CD14-positive monocyte (primary cell): ENCODE results near the gene CTBP2. TPM values are rescaled to one million over a fixed set of nuclear protein-coding genes. Genes with fewer than 3 reads are reported as not detected.

ENCODE experiments used
- DNase-seq, 3 donors: peaks; one replicate each; pipeline ENCODE4 v3.0.0-alpha.2; 2011 to 2022
- H2AFZ ChIP-seq: 2 replicates; pipeline ENCODE4 v1.6.0; 2012; ENCODE audit warnings: mild to moderate bottlenecking, low read depth, low read length, inconsistent platforms; ENCODE audit not compliant: insufficient read depth, poor library complexity, severe bottlenecking
- H3K27ac ChIP-seq, 2 donors: 1 replicate in 1 of 2; 2 replicates in 1 of 2; pipeline ENCODE4 v1.5.1; 2012 to 2013; ENCODE audit warnings: low read length in 2 of 2, control low read depth in 1 of 2, inconsistent platforms in 1 of 2, low read depth in 1 of 2, mild to moderate bottlenecking in 1 of 2
- H3K27me3 ChIP-seq, 2 donors: one replicate each; pipeline versions ENCODE4 v1.6.0 to v1.6.1; 2011 to 2013; ENCODE audit warnings: low read length in 2 of 2; ENCODE audit not compliant: control insufficient read depth in 2 of 2, insufficient read depth in 2 of 2
- H3K36me3 ChIP-seq, 2 donors: replicated peaks in 1 of 2; 1 replicate in 1 of 2; 2 replicates in 1 of 2; pipeline versions ENCODE4 v1.5.1 to v1.6.1; 2012 to 2013; ENCODE audit warnings: low read length in 2 of 2, control low read depth in 1 of 2, inconsistent platforms in 1 of 2, mild to moderate bottlenecking in 1 of 2; ENCODE audit not compliant: insufficient read depth in 2 of 2, control insufficient read depth in 1 of 2
- H3K4me1 ChIP-seq, 2 donors: 1 replicate in 1 of 2; 2 replicates in 1 of 2; pipeline versions ENCODE4 v1.5.1 to v1.6.1; 2012 to 2013; ENCODE audit warnings: low read length in 2 of 2, control low read depth in 1 of 2, inconsistent platforms in 1 of 2, mild to moderate bottlenecking in 1 of 2, moderate library complexity in 1 of 2; ENCODE audit not compliant: insufficient read depth in 2 of 2, control insufficient read depth in 1 of 2
- H3K4me2 ChIP-seq: replicated peaks from 2 replicates; pipeline ENCODE3; 2012; ENCODE audit warnings: low read length, moderate library complexity, mild to moderate bottlenecking; ENCODE audit not compliant: poor library complexity, severe bottlenecking; ENCODE audit errors: extremely low read depth
- H3K4me3 ChIP-seq, 3 experiments: fragments of 200-600 bp in 1 of 3; sonication (generic) in 1 of 3; replicated peaks in 1 of 3; 1 replicate in 2 of 3; 2 replicates in 1 of 3; pipeline ENCODE4 v1.5.1; 2011 to 2013; ENCODE audit warnings: low read length in 3 of 3, mild to moderate bottlenecking in 3 of 3, control low read depth in 2 of 3, low read depth in 2 of 3, inconsistent platforms in 1 of 3, moderate library complexity in 1 of 3
- H3K79me2 ChIP-seq: 2 replicates; pipeline ENCODE4 v1.6.0; 2012; ENCODE audit warnings: mild to moderate bottlenecking, control low read depth, inconsistent platforms, low read length, moderate library complexity; ENCODE audit not compliant: insufficient read depth
- H3K9ac ChIP-seq: 2 replicates; pipeline ENCODE4 v1.6.0; 2017; ENCODE audit warnings: low read length, mild to moderate bottlenecking; ENCODE audit not compliant: insufficient read depth, poor library complexity, severe bottlenecking
- H3K9me3 ChIP-seq, 2 donors: replicated peaks in 1 of 2; 1 replicate in 1 of 2; 2 replicates in 1 of 2; pipeline versions ENCODE4 v1.5.1 to v1.6.1; 2012 to 2013; ENCODE audit warnings: low read length in 2 of 2, control low read depth in 1 of 2; ENCODE audit not compliant: control insufficient read depth in 1 of 2, insufficient read depth in 1 of 2
- H4K20me1 ChIP-seq: 2 replicates; pipeline ENCODE4 v1.6.0; 2012; ENCODE audit warnings: mild to moderate bottlenecking, low read length, control low read depth, moderate library complexity; ENCODE audit not compliant: insufficient read depth
- H3K27ac Mint-ChIP-seq, 7 donors: one replicate each; pipeline ENCODE4 v1.8.0; 2020; ENCODE audit warnings: mild to moderate bottlenecking in 7 of 7, mixed read lengths in 7 of 7, moderate library complexity in 6 of 7, inconsistent platforms in 2 of 7
- H3K27me3 Mint-ChIP-seq, 3 donors: one replicate each; pipeline ENCODE4 v1.8.0; 2021 to 2022; ENCODE audit warnings: low read depth in 3 of 3, mild to moderate bottlenecking in 3 of 3, mixed read lengths in 3 of 3, moderate library complexity in 3 of 3, inconsistent platforms in 1 of 3
- H3K36me3 Mint-ChIP-seq, 2 donors: one replicate each; pipeline ENCODE4 v1.8.0; 2020; ENCODE audit warnings: mixed read lengths in 2 of 2, inconsistent platforms in 1 of 2, mild to moderate bottlenecking in 1 of 2
- H3K4me1 Mint-ChIP-seq: one replicate; pipeline ENCODE4 v1.8.0; 2020; ENCODE audit warnings: mild to moderate bottlenecking, mixed read lengths
- H3K4me3 Mint-ChIP-seq, 2 donors: one replicate each; pipeline ENCODE4 v1.8.0; 2020; ENCODE audit warnings: mild to moderate bottlenecking in 2 of 2, mixed read lengths in 2 of 2, moderate library complexity in 1 of 2
- H3K9me3 Mint-ChIP-seq, 7 donors: one replicate each; pipeline ENCODE4 v1.8.0; 2020 to 2022; ENCODE audit warnings: mixed read lengths in 7 of 7, mild to moderate bottlenecking in 6 of 7, moderate library complexity in 6 of 7, inconsistent platforms in 2 of 7
- WGBS: methylation state at CpG from one replicate; pipeline ENCODE4 v1.1.5; 2013; ENCODE audit warnings: missing lambda C conversion rate; ENCODE audit not compliant: insufficient coverage; 5-methylcytosine and 5-hydroxymethylcytosine counted together
- intact Hi-C, 2 donors: fragments of 100-400 bp; cut with micrococcal nuclease; formaldehyde crosslinking; loops; one replicate each; pipeline versions ENCODE4 v1.15.0 to v1.15.1; 2023
- polyA plus RNA-seq, 3 donors: library from polyadenylated mRNA; depleted of rRNA in 1 of 3; unstranded in 2 of 3; stranded (reverse) in 1 of 3; fragments of 300-500 nt in 2 of 3; fragments of >200 nt in 1 of 3; fragmentation: Illumina TruSeq in 2 of 3; gene quantifications; 1 replicate in 2 of 3; 2 replicates in 1 of 3; pipeline ENCODE4 v1.2.3, GENCODE V29; 2012 to 2021
- TF ChIP-seq, protein P1 (sequence below): fragments of 200-600 bp; IDR thresholded peaks from one replicate; pipeline ENCODE4 v1.8.0; 2022; ENCODE audit warnings: antibody characterized with exemption, mild to moderate bottlenecking

The CTBP2 gene
- polyA plus RNA-seq, 3 donors = 40.9 to 87.1 (median 41.1) TPM

- no peak for DNase-seq
- H3K27me3 ChIP-seq = no peaks in the 10 kb centered on the region
- no peak overlapping the region for H2AFZ ChIP-seq
- H3K27me3 Mint-ChIP-seq = peaks cover 0 to 1% (median 0%) of the 10 kb centered on the region in 3 donors
- peaks cover 100% of the 10 kb centered on the region for H4K20me1 ChIP-seq
- no peak overlapping the region for H3K9ac ChIP-seq
- H3K79me2 ChIP-seq = peaks cover 98% of the 10 kb centered on the region
- no peak overlapping the region for H3K4me2 ChIP-seq
- H3K27ac ChIP-seq = no peak overlapping the region
- peaks cover 6 to 16% of the 10 kb centered on the region in 2 donors for H3K4me1 ChIP-seq
- H3K4me3 Mint-ChIP-seq = no peak overlapping the region
- intact Hi-C loops = no loop called here
- WGBS = 100% methylated on average over 10 of the region's 11 CpGs
- peaks cover 3 to 72% of the 10 kb centered on the region in 2 donors for H3K36me3 ChIP-seq
- no peaks in the 10 kb centered on the region for H3K9me3 ChIP-seq
- peaks cover 37 to 68% of the 10 kb centered on the region in 2 donors for H3K36me3 Mint-ChIP-seq
- no peaks in the 10 kb centered on the region for H3K9me3 Mint-ChIP-seq
- H3K4me1 Mint-ChIP-seq = peaks cover 19% of the 10 kb centered on the region
- TF ChIP-seq, protein P1, sequence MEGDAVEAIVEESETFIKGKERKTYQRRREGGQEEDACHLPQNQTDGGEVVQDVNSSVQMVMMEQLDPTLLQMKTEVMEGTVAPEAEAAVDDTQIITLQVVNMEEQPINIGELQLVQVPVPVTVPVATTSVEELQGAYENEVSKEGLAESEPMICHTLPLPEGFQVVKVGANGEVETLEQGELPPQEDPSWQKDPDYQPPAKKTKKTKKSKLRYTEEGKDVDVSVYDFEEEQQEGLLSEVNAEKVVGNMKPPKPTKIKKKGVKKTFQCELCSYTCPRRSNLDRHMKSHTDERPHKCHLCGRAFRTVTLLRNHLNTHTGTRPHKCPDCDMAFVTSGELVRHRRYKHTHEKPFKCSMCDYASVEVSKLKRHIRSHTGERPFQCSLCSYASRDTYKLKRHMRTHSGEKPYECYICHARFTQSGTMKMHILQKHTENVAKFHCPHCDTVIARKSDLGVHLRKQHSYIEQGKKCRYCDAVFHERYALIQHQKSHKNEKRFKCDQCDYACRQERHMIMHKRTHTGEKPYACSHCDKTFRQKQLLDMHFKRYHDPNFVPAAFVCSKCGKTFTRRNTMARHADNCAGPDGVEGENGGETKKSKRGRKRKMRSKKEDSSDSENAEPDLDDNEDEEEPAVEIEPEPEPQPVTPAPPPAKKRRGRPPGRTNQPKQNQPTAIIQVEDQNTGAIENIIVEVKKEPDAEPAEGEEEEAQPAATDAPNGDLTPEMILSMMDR = no peak
- peak overlapping the region in 1 of 7 donors; percentile 36 for H3K27ac Mint-ChIP-seq
- H3K4me3 ChIP-seq = no peak overlapping the region
Observed at GRCh38 chr10:125071008-125071407, 89.4 kb downstream of the CTBP2 start.

GRCh38 chr10:125068406-125068805, 92.0 kb downstream of the CTBP2 start:
- peaks cover 0 to 3% (median 1%) of the 10 kb centered on the region in 3 donors for H3K27me3 Mint-ChIP-seq
- H3K27me3 ChIP-seq = no peaks in the 10 kb centered on the region

More at GRCh38 chr10:125068406-125068805, 92.0 kb downstream of the CTBP2 start:
- H3K4me3 Mint-ChIP-seq = no peak overlapping the region
- no peak overlapping the region for H3K4me2 ChIP-seq
- H3K36me3 Mint-ChIP-seq = peaks cover 36 to 56% of the 10 kb centered on the region in 2 donors
- no peak overlapping the region for H2AFZ ChIP-seq
- H3K4me3 ChIP-seq = no peak overlapping the region
- peaks cover 0 to 46% of the 10 kb centered on the region in 2 donors for H3K36me3 ChIP-seq
- 90% methylated on average over 2 of the region's 2 CpGs for WGBS
- TF ChIP-seq, protein P1 = no peak
- H3K9me3 ChIP-seq = no peaks in the 10 kb centered on the region
- H3K9ac ChIP-seq = no peak overlapping the region
- intact Hi-C loops = no loop called here
- no peak for DNase-seq
- peaks cover 26 to 42% of the 10 kb centered on the region in 2 donors for H3K4me1 ChIP-seq
- no peaks in the 10 kb centered on the region for H3K9me3 Mint-ChIP-seq
- no peak overlapping the region for H3K27ac ChIP-seq
- H3K4me1 Mint-ChIP-seq = peaks cover 43% of the 10 kb centered on the region
- peak overlapping the region in 1 of 7 donors; percentile 46 for H3K27ac Mint-ChIP-seq
- H3K79me2 ChIP-seq = peaks cover 86% of the 10 kb centered on the region
- peaks cover 100% of the 10 kb centered on the region for H4K20me1 ChIP-seq
